Cortex of kidney (tissue), 1 donor: ENCODE results near the gene KLHL14.

Source experiments
- DNase-seq: peaks from one replicate; lab custom pipeline; 2025; lab: John Stamatoyannopoulos, UW

KLHL14 gene

GRCh38 chr18:32637226-32637625, 135.6 kb downstream of the KLHL14 start:
- DNase-seq, result no peak

- DNase-seq, result no peak
Observed at GRCh38 chr18:32634876-32635431, 137.9 kb downstream of the KLHL14 start.

DNA sequence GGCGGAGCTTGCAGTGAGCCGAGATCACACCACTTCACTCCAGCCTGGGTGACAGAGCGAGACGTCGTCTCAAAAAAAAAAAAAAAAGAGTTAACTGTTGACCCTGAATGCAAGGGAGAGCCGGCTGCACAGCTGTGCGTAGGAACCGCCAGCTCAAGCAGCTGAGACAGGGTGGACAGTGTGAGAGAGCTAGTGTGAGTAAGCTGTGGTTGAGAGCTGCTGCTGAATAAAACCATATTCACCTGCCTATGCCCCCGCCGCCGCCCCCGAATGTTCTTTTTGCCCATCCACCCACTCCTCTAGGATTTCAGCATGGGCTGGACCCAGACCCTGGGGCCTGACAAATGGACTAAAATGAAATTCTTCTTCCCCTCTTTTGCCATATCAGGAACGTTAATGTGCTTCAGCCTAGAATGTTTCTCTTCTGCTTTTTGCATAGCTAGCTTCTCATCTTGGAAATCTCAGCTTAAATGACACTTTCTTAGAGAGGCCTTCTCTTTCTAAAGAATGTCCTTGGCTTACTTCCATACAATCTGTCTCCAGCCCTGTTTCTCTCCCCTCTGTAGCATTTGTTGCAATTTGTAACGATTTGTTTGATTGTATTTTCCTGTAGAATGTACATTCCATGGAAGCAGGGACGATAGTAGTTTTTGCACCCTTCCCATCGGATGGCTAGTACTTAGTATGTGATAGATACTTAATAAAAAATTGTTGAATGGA, 142.7 kb downstream of the KLHL14 start:
- DNase-seq, result no peak

DNA sequence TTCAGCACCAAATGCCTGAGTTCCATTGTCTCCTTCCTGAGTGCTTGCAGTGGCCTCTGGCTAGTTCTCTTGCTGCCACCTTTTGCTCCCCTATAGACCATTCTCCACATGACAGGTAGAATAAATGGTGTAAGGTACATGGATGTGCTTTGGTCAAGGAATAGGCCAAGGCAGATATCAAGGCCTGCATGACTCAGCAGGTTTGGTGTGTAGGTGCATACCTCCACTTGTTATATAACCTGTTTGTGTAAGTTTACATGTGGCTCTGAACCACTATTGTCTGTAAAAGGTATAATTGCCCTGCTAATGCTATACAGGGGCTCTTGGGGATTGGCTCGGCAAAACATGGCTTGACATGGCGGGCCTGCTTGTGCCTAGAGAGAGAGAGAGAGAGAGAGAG, 143.5 kb downstream of the KLHL14 start:
- DNase-seq, result no peak

- DNase-seq, result no peak
Observed at GRCh38 chr18:32624182-32624723, 148.6 kb downstream of the KLHL14 start.

DNA sequence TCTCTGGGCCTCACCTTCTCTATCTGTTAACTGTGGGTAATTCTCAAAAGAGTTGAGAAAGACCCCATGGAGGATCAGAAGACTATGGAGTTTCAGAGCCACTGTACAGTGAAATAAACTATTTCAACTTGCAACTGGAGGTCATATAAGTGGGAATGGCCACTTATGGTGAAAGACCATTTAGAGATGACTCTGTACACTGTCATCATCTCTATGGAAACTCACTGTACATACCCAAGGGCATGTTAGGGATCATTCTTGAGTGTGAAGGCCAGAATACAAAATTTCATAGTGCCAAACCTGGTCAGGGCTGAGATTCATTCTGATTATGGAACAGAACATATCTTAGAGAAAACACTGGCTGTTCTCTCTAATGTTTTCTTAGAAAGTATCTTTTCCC, 149.3 kb downstream of the KLHL14 start:
- DNase-seq, result no peak
